GM21360 (cell line): ENCODE results near the gene SNTG2.

Experiments used
- ATAC-seq: cut with Tn5 transposase; IDR thresholded peaks from one replicate; pipeline ENCODE4 v1.9.1; 2021; ENCODE audit warnings: mild to moderate bottlenecking, moderate library complexity; ENCODE audit not compliant: unreplicated experiment

SNTG2 gene

GRCh38 chr2:1136846-1137245 lies 186.2 kb downstream of the SNTG2 start:
- ATAC-seq = no peak

- no peak for ATAC-seq
Observed at GRCh38 chr2:1137264-1137663, 186.6 kb downstream of the SNTG2 start.

GRCh38 chr2:1137913-1138391 lies 187.3 kb downstream of the SNTG2 start:
- no peak for ATAC-seq

- peak; percentile 81 for ATAC-seq
Observed at GRCh38 chr2:1140389-1141003, 189.8 kb downstream of the SNTG2 start.

DNA sequence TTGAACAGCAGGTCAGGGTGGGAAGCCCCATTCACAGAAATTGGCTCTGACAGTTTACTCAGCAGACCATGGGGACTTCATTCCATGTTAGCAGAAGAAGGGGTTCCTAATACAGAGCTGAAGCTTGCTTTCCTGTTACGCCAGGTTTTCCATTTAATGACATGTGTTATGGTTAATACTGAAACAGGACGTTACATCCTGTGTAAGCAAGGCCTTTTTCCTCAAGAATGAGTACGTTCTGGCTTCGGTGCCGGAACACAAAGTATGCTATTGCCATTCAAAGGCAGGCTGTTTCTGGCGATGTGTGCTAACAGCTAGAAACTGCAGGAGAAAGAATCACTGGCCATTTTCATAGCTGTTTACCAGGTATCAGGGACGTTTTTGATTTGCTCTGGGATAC lies 190.4 kb downstream of the SNTG2 start:
- no peak for ATAC-seq

GRCh38 chr2:1143129-1143528 lies 192.5 kb downstream of the SNTG2 start:
- ATAC-seq = no peak

- no peak for ATAC-seq
Observed at GRCh38 chr2:1147873-1148612, 197.4 kb downstream of the SNTG2 start.

DNA sequence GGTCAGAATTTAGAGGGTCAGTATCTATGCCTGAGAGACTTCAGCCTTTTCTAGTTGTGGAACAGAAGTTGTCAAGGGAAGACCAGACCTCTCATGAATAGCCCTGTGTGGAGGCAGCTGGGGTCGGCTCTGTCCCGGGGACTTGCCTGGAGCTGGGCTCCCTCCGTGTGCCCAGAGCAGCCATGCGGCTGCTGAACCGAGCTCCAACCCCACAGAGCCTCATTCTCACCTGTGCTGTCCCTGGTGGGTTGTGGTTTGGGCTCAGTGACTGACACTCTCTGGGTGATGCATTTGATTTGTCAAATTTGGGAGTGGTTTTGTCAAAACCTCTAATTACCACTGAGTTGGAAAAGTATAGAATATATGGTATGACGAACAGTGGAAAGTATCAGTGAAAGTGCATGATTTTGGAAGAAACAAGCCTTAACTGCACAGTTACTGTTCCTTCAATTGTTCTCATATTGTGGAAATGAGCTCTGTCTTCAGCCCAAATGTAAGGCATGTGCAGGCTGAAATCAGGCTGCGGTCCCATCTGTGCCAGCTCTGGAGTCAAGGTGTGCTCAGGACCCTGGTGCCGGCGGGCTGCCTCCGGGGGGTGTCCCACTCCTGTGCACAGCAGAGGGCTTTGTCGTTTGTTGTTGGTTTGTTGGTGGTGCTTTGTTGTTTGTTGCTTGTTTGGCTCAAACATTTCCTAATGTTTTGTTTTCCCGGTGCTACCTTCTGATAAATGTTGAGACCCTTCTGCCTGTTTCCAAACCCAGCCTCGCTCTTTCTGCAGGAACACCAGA lies 200.3 kb downstream of the SNTG2 start:
- ATAC-seq = no peak

DNA sequence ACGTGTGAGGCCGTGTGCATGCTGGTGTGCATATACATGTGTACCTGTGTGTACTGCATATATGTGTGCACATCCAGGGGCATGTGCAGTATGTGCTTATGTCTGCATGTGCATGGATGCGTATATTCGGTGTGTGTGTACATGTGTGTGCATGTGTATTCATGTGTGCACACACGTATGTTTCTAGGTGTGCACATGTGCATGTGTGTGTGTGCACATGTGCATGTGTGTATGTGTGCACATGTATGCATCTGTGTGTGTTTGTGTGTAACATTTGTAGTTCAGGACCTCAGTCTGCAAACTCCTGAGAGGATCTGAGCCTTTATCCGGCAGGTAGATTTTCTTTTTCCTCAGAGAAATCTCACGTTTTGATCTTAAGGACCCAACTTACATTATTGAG lies 201.7 kb downstream of the SNTG2 start:
- no peak for ATAC-seq

DNA sequence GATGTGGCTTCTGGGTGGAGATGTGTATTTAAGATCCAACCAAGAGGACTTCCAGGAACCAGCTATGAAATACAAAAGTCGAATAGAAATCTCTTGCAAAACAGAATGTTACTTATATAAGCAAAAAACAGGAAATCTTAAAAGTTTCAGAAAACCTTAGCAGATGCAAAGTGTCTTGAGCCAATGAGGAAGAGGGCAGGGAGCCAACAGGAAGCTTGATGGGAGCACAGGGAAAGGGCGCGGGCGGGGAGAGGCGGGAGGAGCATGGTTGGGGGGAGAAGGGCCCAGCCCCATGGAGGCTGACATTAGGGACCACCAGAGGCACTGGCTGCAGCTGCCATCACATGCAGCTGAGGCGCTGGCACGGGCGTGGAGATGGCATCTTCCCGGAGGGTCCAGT lies 203.3 kb downstream of the SNTG2 start:
- no peak for ATAC-seq

DNA sequence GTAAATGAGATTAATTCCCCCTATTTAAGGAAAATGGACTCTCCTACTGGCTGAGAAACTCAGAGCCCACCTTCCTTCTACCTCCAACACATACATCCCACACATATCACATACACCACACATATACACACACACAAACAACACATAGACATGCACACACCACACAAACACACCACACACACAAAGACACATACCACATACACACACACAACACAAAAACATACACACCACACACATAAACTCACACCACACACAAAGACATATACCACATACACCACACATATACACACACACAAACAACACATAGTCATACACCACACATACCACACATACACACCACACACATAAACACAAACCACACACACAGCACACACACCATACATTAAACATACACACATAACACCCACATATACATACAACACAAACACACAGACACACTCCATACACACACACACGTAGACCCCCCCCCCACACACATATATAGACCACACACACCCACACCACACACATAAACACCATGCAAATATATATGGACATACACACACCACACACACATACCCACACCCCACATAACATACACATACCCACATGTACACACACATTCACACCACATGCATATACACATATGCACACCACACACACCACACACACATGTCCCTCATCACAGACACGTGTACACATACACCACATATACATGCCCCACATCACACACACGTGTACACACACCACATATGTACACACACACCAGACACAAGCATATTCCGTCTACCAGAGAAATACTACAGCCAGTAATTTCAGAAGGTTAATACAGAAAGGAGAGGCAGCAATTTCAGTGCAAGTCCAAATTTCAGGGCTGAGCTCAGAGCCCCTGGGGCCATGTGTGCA lies 204.3 kb downstream of the SNTG2 start:
- ATAC-seq = no peak

DNA sequence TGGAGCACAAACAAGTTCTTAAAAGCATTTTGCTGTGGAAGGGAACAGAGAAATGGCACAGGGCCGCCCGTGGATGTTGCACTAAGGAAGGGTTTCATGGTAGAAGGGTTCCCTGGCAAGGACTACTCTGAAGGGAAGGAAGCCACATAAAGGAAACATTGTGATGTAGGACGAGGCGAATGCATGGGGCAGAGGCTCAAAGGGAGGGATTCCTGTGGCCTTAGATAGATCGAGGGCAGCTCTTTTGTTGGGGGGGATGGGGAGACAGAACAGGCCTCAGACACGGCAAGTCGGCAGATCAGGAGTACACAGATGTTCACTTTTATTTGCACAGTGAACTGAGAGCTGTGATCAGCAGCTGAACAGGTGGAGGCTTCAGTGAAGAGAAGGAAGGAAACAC lies 205.4 kb downstream of the SNTG2 start:
- no peak for ATAC-seq

GRCh38 chr2:1156531-1156930 lies 205.9 kb downstream of the SNTG2 start:
- no peak for ATAC-seq

DNA sequence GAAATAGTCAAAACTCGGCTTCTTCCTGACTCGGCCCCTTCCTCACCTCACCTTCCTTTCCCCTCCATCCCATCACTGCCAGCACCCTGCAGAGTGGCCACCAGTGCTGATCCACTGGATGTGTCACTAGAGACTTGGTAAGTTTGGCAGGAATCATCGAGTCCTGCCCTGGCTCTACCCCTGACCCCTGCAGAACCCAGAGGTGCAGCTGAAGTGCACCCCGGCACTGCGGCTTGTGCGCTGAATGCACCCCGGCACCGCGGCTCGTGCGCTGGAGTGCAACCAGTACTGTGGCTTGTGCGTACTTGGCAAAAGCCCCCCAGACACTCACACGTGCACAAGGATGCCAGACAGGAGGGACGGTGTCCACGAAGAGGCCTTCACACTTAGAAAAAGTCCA lies 206.5 kb downstream of the SNTG2 start:
- no peak for ATAC-seq

DNA sequence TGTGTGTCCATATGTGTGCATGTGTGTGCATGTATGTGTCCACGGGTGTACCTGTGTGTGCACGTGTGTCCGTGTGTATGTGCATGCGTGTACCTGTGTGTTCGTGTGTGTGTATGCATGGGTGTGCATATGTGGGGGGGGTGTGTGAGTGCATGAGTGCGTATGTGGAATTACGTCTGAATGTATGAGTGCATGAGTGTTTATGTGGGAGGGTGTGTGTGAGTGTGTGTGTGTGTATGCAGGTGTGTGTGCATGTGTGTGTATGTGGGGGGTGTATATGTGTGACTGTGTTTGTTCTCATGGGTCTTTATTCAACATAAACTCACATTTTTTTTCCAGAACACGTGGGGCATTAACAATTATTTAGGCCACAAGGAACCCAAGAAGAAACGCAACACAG lies 208.4 kb downstream of the SNTG2 start:
- ATAC-seq = no peak

DNA sequence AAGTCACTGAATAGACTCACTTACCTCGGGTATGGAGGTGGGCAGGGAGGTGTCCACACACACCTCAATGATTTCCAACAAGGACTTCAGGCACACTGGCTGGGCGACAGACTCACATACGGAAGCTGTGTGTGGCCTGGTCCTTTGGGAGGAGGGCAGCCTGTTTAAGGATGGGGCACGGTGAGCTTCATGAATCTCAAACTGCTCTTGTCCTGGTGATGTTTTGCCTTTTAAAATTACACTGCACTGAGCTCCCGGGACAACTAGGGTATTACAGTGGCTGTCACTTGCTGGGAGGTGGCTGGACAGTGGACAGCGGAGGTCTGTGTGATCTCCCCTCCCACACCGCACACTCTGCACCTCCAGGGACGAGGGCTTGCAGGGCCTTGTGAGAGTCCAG lies 211.6 kb downstream of the SNTG2 start:
- no peak for ATAC-seq

GRCh38 chr2:1162768-1163584 lies 212.3 kb downstream of the SNTG2 start:
- ATAC-seq = peak; percentile 71

DNA sequence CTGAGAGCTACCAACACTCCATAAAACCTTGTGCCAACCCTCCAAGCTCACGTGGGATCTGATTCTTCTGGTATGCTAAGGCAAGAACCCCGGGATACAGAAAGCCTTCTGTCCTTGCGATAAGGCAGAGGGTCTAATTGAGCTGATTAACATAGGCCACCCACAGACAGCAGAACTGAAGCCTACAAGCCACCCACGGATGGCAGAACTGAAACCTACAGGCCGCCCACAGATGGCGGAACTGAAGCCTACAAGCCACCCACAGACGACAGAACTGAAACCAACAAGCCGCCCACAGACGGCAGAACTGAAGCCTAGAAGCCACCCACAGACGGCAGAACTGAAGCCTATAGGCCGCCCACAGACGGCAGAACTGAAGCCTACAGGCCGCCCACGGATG lies 216.3 kb downstream of the SNTG2 start:
- ATAC-seq = no peak

GRCh38 chr2:1168846-1169245 lies 218.2 kb downstream of the SNTG2 start:
- no peak for ATAC-seq
